ENCODE data around the gene CADPS.

Gene CADPS

GRCh38 chr3:62774221-62774620, 101.0 kb downstream of the CADPS start:
- Histone ChIP-seq H3K36me3 (no peaks in the 10 kb centered on the region), H3K4me3 (no peak overlapping the region), H3K4me1 (no peaks in the 10 kb centered on the region), H3K27me3 (no peaks in the 10 kb centered on the region), H3K9me3 (no peaks in the 10 kb centered on the region), H3K27ac (no peak overlapping the region)
- no peak for TF ChIP-seq CTCF (IDR thresholded peaks at IDR 0.05)
- DNase-seq: no peak
- intact Hi-C loops (cut with DNase I; ENCODE audit: low total_unique reads): no loop called here

GRCh38 chr3:62771331-62772072, 103.7 kb downstream of the CADPS start:
- no peak overlapping the region for H3K27ac ChIP-seq
- TF ChIP-seq CTCF (IDR thresholded peaks at IDR 0.05): no peak
- no peak for DNase-seq
- H3K9me3 ChIP-seq: no peaks in the 10 kb centered on the region
- intact Hi-C loops (cut with DNase I; ENCODE audit: low total_unique reads): no loop called here
- no peaks in the 10 kb centered on the region for H3K36me3 ChIP-seq
- H3K4me1 ChIP-seq: no peaks in the 10 kb centered on the region
- H3K27me3 ChIP-seq: no peaks in the 10 kb centered on the region
- H3K4me3 ChIP-seq: no peak overlapping the region

GRCh38 chr3:62768896-62769295, 106.3 kb downstream of the CADPS start:
- no peak for TF ChIP-seq CTCF (IDR thresholded peaks at IDR 0.05)
- DNase-seq: no peak
- H3K27ac ChIP-seq: no peak overlapping the region
- no peak overlapping the region for H3K4me3 ChIP-seq
- intact Hi-C loops (cut with DNase I; ENCODE audit: low total_unique reads): no loop called here
- H3K9me3 ChIP-seq: no peaks in the 10 kb centered on the region
- H3K4me1 ChIP-seq: no peaks in the 10 kb centered on the region
- no peaks in the 10 kb centered on the region for H3K36me3 ChIP-seq
- no peaks in the 10 kb centered on the region for H3K27me3 ChIP-seq

GRCh38 chr3:62761711-62762110, 113.5 kb downstream of the CADPS start:
- H3K27me3 ChIP-seq: no peaks in the 10 kb centered on the region
- no peaks in the 10 kb centered on the region for H3K9me3 ChIP-seq
- no peak for TF ChIP-seq CTCF (IDR thresholded peaks at IDR 0.05)
- intact Hi-C loops (cut with DNase I; ENCODE audit: low total_unique reads): no loop called here
- H3K36me3 ChIP-seq: no peaks in the 10 kb centered on the region
- no peak overlapping the region for H3K27ac ChIP-seq
- H3K4me1 ChIP-seq: no peaks in the 10 kb centered on the region
- DNase-seq: no peak
- no peak overlapping the region for H3K4me3 ChIP-seq

- Histone ChIP-seq H3K4me3 (no peak overlapping the region), H3K36me3 (no peaks in the 10 kb centered on the region), H3K27me3 (no peaks in the 10 kb centered on the region), H3K27ac (no peak overlapping the region), H3K4me1 (no peaks in the 10 kb centered on the region), H3K9me3 (no peaks in the 10 kb centered on the region)
- DNase-seq: no peak
- intact Hi-C loops (cut with DNase I; ENCODE audit: low total_unique reads): no loop called here
- no peak for TF ChIP-seq CTCF (IDR thresholded peaks at IDR 0.05)
Observed at GRCh38 chr3:62761311-62761710, 113.9 kb downstream of the CADPS start.
